Keratinocyte (primary cell): ENCODE results near the gene ALOX12B.

Experiments used
- CTCF ChIP-seq, 3 experiments: IDR thresholded peaks in 1 of 3; conservative IDR thresholded peaks in 1 of 3; optimal IDR thresholded peaks in 1 of 3; 2 replicates in 2 of 3; 3 replicates in 1 of 3; pipeline versions ENCODE3 to v1.5.1; 2011; ENCODE audit warnings: low read length in 3 of 3, mild to moderate bottlenecking in 3 of 3, moderate library complexity in 2 of 3, control low read depth in 1 of 3, inconsistent platforms in 1 of 3; ENCODE audit not compliant: insufficient read depth in 2 of 3; ENCODE audit errors: extremely low read depth in 1 of 3
- EZH2 ChIP-seq: IDR thresholded peaks from one replicate; pipeline ENCODE4 v1.6.1; 2012; ENCODE audit warnings: inconsistent platforms, mild to moderate bottlenecking, low read length, moderate library complexity

- no peak for TF ChIP-seq CTCF (optimal IDR thresholded peaks at IDR 0.05 in 1 of 3, IDR thresholded peaks at IDR 0.05 in 1 of 3, conservative IDR thresholded peaks at IDR 0.05 in 1 of 3; ENCODE audit: extremely low read depth in 1 of 3, insufficient read depth in 2 of 3, low read length in 3 of 3)
- no peak for TF ChIP-seq EZH2
Measured at GRCh38 chr17:8087075-8087951, at the start of gene ALOX12B.
